ENCODE measurements around the gene ZNF638. TPM values are rescaled to one million over a fixed set of nuclear protein-coding genes. Genes with fewer than 3 reads are reported as not detected.

The ZNF638 gene
- total and polyA plus RNA-seq, 10 of the 15 experiments (the other 5 are each of a cell fraction or from before 2014, with no cell fraction given): 37.6 to 133 (median 64.5) TPM

DNA sequence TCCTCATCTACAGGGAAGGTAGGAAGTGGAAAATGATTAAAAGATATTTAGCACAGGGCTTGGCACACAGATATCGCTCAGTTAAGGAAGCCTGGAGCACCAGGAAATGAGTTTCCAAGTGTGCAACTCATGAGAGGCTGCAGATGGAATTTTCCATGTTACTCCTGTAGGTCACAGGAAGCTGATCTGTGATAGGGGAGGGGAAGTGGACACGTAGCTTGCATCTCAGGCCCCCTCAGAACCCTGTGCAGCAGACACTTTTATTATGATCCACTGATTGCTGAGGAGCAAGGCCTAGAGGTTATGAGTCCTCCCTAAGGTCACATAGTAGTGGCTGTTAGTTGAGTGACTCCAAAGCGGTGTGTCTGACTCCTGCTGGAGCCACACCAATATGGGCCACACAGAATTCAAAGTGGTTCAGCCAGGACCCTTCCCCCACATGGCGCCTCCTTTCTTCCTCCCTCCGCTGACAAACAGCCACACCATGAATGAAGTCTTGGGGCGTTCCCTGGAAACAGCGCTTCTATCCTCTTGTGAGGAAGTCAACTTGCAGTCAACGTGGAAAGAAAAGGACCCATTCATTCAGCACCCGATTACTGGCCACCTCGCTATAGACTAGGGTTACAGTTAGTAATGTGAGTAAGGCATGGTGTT lies 143.3 kb downstream of the ZNF638 start:
- BruUV-seq (replicated peaks): no TSS peak
- POLR2A ChIA-PET: no interaction called here
- Histone ChIP-seq H3K4me1 (ENCODE audit: control insufficient read depth, insufficient read depth, low read length) (no peaks in the 10 kb centered on the region), H4K20me1 (ENCODE audit: control insufficient read depth, insufficient read depth) (no peaks in the 10 kb centered on the region), H3K27ac (ENCODE audit: control insufficient read depth, insufficient read depth) (no peak overlapping the region), H3K4me2 (ENCODE audit: control insufficient read depth, insufficient read depth) (no peak overlapping the region), H3K79me2 (ENCODE audit: control insufficient read depth, insufficient read depth, low read length) (no peaks in the 10 kb centered on the region), H3K4me3 (no peak overlapping the region), H3K36me3 (ENCODE audit: control insufficient read depth in 2 of 2, insufficient read depth in 2 of 2, low read length in 1 of 2) (no peaks in the 10 kb centered on the region), H3K9me3 (replicated peaks; ENCODE audit: control insufficient read depth, insufficient read depth, low read length) (no peaks in the 10 kb centered on the region), H2AFZ (ENCODE audit: control insufficient read depth, low read depth, low read length) (no peak overlapping the region), H3K27me3 (replicated peaks in 1 of 2; ENCODE audit: control insufficient read depth in 2 of 2, insufficient read depth in 2 of 2, low read length in 1 of 2) (no peaks in the 10 kb centered on the region), H3K9ac (ENCODE audit: control insufficient read depth, insufficient read depth, low read length) (no peak overlapping the region)
- intact Hi-C loops (cut with micrococcal nuclease; ENCODE audit: unreplicated experiment): no loop called here
- FAIRE-seq (no peak), ATAC-seq (no peak), DNase-seq (ENCODE audit: low read depth, low spot score) (no peak)
- RAD21 ChIA-PET (ENCODE audit: unreplicated experiment): no interaction called here
- SMC1A ChIA-PET (ENCODE audit: uncharacterized antibody, unreplicated experiment): no interaction called here
- CTCF ChIA-PET: no interaction called here
- TF ChIP-seq MYC (IDR thresholded peaks at IDR 0.05; ENCODE audit: insufficient read depth, insufficient read length, insufficient replicate concordance, low read length, severe bottlenecking): no peak
- TF ChIP-seq ZNF384 (IDR thresholded peaks at IDR 0.05; ENCODE audit: borderline replicate concordance, low read depth, low read length): no peak
- no peak for TF ChIP-seq BRCA1 (IDR thresholded peaks at IDR 0.05; ENCODE audit: low read depth, low read length)
- TF ChIP-seq ETV6 (conservative IDR thresholded peaks at IDR 0.05 in 1 of 2, IDR thresholded peaks at IDR 0.05 in 1 of 2; ENCODE audit: borderline replicate concordance in 1 of 2, low read depth in 1 of 2): no peak
- no peak for TF ChIP-seq ASH2L (IDR thresholded peaks at IDR 0.05; ENCODE audit: borderline replicate concordance, low read depth)
- TF ChIP-seq, protein P1, sequence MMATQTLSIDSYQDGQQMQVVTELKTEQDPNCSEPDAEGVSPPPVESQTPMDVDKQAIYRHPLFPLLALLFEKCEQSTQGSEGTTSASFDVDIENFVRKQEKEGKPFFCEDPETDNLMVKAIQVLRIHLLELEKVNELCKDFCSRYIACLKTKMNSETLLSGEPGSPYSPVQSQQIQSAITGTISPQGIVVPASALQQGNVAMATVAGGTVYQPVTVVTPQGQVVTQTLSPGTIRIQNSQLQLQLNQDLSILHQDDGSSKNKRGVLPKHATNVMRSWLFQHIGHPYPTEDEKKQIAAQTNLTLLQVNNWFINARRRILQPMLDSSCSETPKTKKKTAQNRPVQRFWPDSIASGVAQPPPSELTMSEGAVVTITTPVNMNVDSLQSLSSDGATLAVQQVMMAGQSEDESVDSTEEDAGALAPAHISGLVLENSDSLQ (IDR thresholded peaks at IDR 0.05): no peak
- TF ChIP-seq ZNF24 (IDR thresholded peaks at IDR 0.05): no peak
- no peak for TF ChIP-seq SRF (IDR thresholded peaks at IDR 0.05; ENCODE audit: low read depth in 2 of 2, low read length in 2 of 2)
- in situ Hi-C loops (cut with MboI): no loop called here
- 71% methylated on average over 10 of the region's 10 CpGs for WGBS (ENCODE audit: insufficient coverage, insufficient replicate concordance, low lambda C conversion rate, missing lambda C conversion rate)

Data from GM12878 (cell line).